ENCODE data around the gene PARD3B.

GRCh38 chr2:205287316-205287715 is 742.0 kb downstream of the PARD3B start:
- TF ChIP-seq, protein P1, sequence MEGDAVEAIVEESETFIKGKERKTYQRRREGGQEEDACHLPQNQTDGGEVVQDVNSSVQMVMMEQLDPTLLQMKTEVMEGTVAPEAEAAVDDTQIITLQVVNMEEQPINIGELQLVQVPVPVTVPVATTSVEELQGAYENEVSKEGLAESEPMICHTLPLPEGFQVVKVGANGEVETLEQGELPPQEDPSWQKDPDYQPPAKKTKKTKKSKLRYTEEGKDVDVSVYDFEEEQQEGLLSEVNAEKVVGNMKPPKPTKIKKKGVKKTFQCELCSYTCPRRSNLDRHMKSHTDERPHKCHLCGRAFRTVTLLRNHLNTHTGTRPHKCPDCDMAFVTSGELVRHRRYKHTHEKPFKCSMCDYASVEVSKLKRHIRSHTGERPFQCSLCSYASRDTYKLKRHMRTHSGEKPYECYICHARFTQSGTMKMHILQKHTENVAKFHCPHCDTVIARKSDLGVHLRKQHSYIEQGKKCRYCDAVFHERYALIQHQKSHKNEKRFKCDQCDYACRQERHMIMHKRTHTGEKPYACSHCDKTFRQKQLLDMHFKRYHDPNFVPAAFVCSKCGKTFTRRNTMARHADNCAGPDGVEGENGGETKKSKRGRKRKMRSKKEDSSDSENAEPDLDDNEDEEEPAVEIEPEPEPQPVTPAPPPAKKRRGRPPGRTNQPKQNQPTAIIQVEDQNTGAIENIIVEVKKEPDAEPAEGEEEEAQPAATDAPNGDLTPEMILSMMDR (IDR thresholded peaks at IDR 0.05; ENCODE audit: low read length) = no peak
- no peak for TF ChIP-seq EZH2 (optimal IDR thresholded peaks at IDR 0.05; ENCODE audit: low read depth, low read length)
- TF ChIP-seq EZH2phosphoT487 (IDR thresholded peaks at IDR 0.05; ENCODE audit: low read length) = no peak

All from MM.1S (cell line).